Ishikawa (cell line): ENCODE data around the gene SUCLG1.

Experiments used
- RAD21 ChIP-seq: IDR thresholded peaks from 2 replicates; pipeline ENCODE4 v1.6.1; 2012; ENCODE audit warnings: low read depth
- TAF1 ChIP-seq: IDR thresholded peaks from 2 replicates; pipeline ENCODE4 v1.6.1; 2012; ENCODE audit warnings: low read depth, mild to moderate bottlenecking
- TEAD4 ChIP-seq: IDR thresholded peaks from 2 replicates; pipeline ENCODE4 v1.6.1; 2012
- YY1 ChIP-seq: IDR thresholded peaks from 2 replicates; pipeline ENCODE4 v1.6.1; 2012; ENCODE audit warnings: low read depth
- TF ChIP-seq, protein P1 (sequence below): IDR thresholded peaks from 2 replicates; pipeline ENCODE4 v1.6.1; 2012; ENCODE audit warnings: low read depth, mild to moderate bottlenecking

DNA sequence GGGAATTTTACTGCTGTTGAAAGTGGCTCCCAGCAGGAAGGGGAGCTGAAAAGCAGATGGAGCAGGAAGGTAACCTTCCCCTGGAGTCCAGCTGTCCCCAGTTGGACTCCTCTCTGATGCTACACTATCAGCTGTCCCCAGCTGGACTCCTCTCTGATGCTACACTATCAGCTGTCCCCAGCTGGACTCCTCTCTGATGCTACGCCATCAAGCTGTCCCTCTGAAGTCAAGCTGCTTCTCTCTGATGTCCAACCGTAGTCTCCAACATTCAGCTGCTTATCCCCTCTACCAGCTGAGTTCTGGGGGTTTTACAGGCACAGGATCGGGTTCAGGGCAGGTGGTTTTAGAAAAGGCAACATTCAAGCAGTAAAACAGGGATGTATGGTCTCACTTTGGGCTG lies 19.8 kb upstream of the SUCLG1 start:
- TF ChIP-seq, protein P1, sequence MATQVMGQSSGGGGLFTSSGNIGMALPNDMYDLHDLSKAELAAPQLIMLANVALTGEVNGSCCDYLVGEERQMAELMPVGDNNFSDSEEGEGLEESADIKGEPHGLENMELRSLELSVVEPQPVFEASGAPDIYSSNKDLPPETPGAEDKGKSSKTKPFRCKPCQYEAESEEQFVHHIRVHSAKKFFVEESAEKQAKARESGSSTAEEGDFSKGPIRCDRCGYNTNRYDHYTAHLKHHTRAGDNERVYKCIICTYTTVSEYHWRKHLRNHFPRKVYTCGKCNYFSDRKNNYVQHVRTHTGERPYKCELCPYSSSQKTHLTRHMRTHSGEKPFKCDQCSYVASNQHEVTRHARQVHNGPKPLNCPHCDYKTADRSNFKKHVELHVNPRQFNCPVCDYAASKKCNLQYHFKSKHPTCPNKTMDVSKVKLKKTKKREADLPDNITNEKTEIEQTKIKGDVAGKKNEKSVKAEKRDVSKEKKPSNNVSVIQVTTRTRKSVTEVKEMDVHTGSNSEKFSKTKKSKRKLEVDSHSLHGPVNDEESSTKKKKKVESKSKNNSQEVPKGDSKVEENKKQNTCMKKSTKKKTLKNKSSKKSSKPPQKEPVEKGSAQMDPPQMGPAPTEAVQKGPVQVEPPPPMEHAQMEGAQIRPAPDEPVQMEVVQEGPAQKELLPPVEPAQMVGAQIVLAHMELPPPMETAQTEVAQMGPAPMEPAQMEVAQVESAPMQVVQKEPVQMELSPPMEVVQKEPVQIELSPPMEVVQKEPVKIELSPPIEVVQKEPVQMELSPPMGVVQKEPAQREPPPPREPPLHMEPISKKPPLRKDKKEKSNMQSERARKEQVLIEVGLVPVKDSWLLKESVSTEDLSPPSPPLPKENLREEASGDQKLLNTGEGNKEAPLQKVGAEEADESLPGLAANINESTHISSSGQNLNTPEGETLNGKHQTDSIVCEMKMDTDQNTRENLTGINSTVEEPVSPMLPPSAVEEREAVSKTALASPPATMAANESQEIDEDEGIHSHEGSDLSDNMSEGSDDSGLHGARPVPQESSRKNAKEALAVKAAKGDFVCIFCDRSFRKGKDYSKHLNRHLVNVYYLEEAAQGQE = no peak
- TF ChIP-seq YY1 = no peak
- TF ChIP-seq TAF1 = no peak
- TF ChIP-seq RAD21 = no peak
- no peak for TF ChIP-seq TEAD4
